ENCODE results near the gene MCHR1. TPM values are rescaled to one million over a fixed set of nuclear protein-coding genes. Genes with fewer than 3 reads are reported as not detected.

The MCHR1 gene
- total RNA-seq, 4 donors from 2014 or later = 0.27 TPM; not detected in 3

DNA sequence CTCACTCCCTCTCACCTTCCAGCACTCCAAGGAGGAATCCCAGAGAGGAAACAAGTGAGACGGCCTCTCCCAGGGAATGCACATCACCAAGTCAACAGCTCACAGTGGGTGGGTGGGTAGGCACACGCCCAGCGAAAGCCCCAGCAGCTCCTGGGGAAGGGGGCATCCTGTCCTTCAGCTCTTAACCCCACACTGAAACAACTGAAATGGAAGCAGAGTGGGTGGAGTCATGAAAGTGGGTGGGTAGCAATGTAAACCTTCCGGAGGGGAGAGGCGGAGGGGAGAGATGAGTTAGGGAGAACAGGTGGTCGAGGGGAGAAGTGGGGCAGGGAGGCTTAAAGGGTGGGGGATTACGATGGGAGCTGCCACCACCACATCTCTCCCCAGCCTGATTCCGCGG is 5.4 kb downstream of the MCHR1 start:
- no peak for TF ChIP-seq EP300 (IDR thresholded peaks at IDR 0.05; ENCODE audit: low read depth)
- TF ChIP-seq POLR2A (IDR thresholded peaks at IDR 0.05) = no peak
- TF ChIP-seq POLR2AphosphoS5 (IDR thresholded peaks at IDR 0.05) = no peak
- in situ Hi-C loops (cut with MboI; ENCODE audit: low pct_ligation_motif_present in 1 of 4, low pct_unique_long_range_greater_than_20kb in 1 of 4, low sequenced_read_pairs in 3 of 4) (loop anchor here in 1 of 4 donors (5.0 kb wide), 1 partner anchor 78 kb away; no protein-coding TSS in a partner anchor), intact Hi-C loops (cut with DNase I; ENCODE audit: low total_unique reads) (loop anchor here (5.0 kb wide), 1 partner anchor 78 kb away; no protein-coding TSS in a partner anchor)
- H3K9me3 ChIP-seq = no peaks in the 10 kb centered on the region
- no peak overlapping the region for H3K27ac ChIP-seq
- no peaks in the 10 kb centered on the region for H3K36me3 ChIP-seq
- peaks cover 0 to 12% (median 6%) of the 10 kb centered on the region in 4 donors for H3K4me1 ChIP-seq
- no peak for DNase-seq
- 74 to 100% methylated on average over 1 to 9 of the region's 9 CpGs for WGBS, 2 donors (ENCODE audit: low coverage in 1 of 2)
- peaks cover 8% of the 10 kb centered on the region for H3K27me3 ChIP-seq
- no peak overlapping the region for H3K4me3 ChIP-seq

DNA sequence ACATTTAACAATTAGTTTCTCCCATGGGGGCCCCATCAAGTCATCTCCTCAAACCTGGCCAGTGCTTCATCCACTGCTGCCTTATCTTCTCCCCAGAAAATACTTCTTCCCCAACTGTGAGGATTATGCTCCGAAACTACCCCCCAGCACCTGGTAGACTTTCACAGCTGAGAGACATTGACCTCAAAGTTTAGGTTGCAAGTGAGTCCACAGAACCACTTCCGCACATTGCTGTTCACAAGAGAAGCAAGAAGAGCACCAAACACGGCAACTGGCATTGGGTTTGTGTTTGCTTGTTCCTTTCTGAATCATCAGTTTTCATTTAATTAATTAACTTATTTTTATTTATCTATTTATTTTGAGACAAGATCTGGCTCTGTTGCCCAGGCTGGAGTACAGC is 6.1 kb downstream of the MCHR1 start:
- Histone ChIP-seq H3K27me3 (peaks cover 1% of the 10 kb centered on the region), H3K9me3 (no peaks in the 10 kb centered on the region), H3K27ac (no peak overlapping the region), H3K4me3 (no peak overlapping the region), H3K36me3 (no peaks in the 10 kb centered on the region), H3K4me1 (peaks cover 0 to 9% (median 4%) of the 10 kb centered on the region in 4 donors)
- 90% methylated on average over 3 of the region's 3 CpGs; no CpG with 5 or more reads in 1 of the 2 donors for WGBS, 2 donors (ENCODE audit: low coverage in 1 of 2)
- no peak for DNase-seq
- TF ChIP-seq, protein P1, sequence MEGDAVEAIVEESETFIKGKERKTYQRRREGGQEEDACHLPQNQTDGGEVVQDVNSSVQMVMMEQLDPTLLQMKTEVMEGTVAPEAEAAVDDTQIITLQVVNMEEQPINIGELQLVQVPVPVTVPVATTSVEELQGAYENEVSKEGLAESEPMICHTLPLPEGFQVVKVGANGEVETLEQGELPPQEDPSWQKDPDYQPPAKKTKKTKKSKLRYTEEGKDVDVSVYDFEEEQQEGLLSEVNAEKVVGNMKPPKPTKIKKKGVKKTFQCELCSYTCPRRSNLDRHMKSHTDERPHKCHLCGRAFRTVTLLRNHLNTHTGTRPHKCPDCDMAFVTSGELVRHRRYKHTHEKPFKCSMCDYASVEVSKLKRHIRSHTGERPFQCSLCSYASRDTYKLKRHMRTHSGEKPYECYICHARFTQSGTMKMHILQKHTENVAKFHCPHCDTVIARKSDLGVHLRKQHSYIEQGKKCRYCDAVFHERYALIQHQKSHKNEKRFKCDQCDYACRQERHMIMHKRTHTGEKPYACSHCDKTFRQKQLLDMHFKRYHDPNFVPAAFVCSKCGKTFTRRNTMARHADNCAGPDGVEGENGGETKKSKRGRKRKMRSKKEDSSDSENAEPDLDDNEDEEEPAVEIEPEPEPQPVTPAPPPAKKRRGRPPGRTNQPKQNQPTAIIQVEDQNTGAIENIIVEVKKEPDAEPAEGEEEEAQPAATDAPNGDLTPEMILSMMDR (IDR thresholded peaks at IDR 0.05) = no peak
- no peak for TF ChIP-seq POLR2A (IDR thresholded peaks at IDR 0.05)
- no peak for TF ChIP-seq EP300 (IDR thresholded peaks at IDR 0.05; ENCODE audit: low read depth)
- no peak for TF ChIP-seq POLR2AphosphoS5 (IDR thresholded peaks at IDR 0.05)
- intact Hi-C loops (cut with DNase I; ENCODE audit: low total_unique reads) = no loop called here
- in situ Hi-C loops (cut with MboI; ENCODE audit: low pct_ligation_motif_present in 1 of 4, low pct_unique_long_range_greater_than_20kb in 1 of 4, low sequenced_read_pairs in 3 of 4) = no loop called here

DNA sequence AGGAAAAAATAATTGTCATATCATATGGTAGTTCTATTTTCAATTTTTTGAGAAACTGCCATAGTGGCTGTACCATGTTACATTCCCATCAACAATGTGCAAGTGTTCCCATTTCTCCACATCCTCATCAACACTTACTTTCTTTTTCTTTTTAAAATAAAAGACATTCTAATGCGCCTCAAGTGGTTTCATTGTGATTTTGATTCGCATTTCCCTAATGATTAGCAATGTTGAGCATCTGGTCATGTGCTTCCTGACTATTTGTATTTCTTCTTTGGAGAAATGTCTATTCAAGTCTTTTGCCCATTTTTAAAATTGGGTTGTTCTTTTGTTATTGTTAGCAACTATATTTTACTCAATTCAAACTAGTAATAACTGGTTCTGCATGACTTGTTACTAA is 8.4 kb downstream of the MCHR1 start:
- in situ Hi-C loops (cut with MboI; ENCODE audit: low pct_ligation_motif_present in 1 of 4, low pct_unique_long_range_greater_than_20kb in 1 of 4, low sequenced_read_pairs in 3 of 4) = no loop called here
- no peak overlapping the region for H3K27ac ChIP-seq
- 84 to 91% methylated on average over 2 of the region's 2 CpGs for WGBS, 2 donors (ENCODE audit: low coverage in 1 of 2)

DNA sequence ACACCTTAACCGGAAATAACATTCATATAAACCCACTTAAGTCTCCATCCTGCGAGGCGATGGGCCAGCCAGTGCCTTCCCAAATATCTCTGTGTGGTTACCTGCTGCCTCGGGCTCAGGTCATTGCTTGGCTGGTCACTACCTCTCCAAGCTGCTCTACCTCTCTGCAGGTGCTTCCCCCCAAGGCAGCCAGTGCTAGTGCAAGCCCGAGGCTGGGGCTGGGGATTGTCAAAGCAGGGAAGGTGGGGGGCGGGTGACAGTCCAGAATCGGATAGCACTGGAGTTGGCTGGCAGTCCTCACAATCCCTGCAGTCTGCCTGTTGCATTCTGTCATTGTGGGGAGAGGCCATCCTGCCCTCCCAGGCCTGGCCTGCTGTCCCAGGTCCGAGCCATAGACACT is 11.1 kb downstream of the MCHR1 start:
- Histone ChIP-seq H3K4me1 (peaks cover 0 to 12% (median 3%) of the 10 kb centered on the region in 4 donors), H3K27me3 (no peaks in the 10 kb centered on the region), H3K27ac (no peak overlapping the region), H3K4me3 (no peak overlapping the region), H3K36me3 (no peaks in the 10 kb centered on the region), H3K9me3 (no peaks in the 10 kb centered on the region)
- DNase-seq = no peak
- in situ Hi-C loops (cut with MboI; ENCODE audit: low pct_ligation_motif_present in 1 of 4, low pct_unique_long_range_greater_than_20kb in 1 of 4, low sequenced_read_pairs in 3 of 4) = no loop called here
- TF ChIP-seq, protein P1 (IDR thresholded peaks at IDR 0.05) = no peak
- TF ChIP-seq EP300 (IDR thresholded peaks at IDR 0.05; ENCODE audit: low read depth) (no peak), POLR2A (IDR thresholded peaks at IDR 0.05) (no peak), POLR2AphosphoS5 (IDR thresholded peaks at IDR 0.05) (no peak)
- intact Hi-C loops (cut with DNase I; ENCODE audit: low total_unique reads) = no loop called here
- WGBS, 2 donors (ENCODE audit: low coverage in 1 of 2) = 73% methylated on average over 8 of the region's 8 CpGs; no CpG with 5 or more reads in 1 of the 2 donors

More for the DNA sequence above, 8.4 kb downstream of the MCHR1 start:
- no peak overlapping the region for H3K4me3 ChIP-seq
- H3K9me3 ChIP-seq = no peaks in the 10 kb centered on the region
- H3K27me3 ChIP-seq = no peaks in the 10 kb centered on the region
- TF ChIP-seq EP300 (IDR thresholded peaks at IDR 0.05; ENCODE audit: low read depth) = no peak
- no peak for TF ChIP-seq POLR2A (IDR thresholded peaks at IDR 0.05)
- TF ChIP-seq, protein P1 (IDR thresholded peaks at IDR 0.05) = no peak
- TF ChIP-seq POLR2AphosphoS5 (IDR thresholded peaks at IDR 0.05) = no peak
- H3K36me3 ChIP-seq = no peaks in the 10 kb centered on the region
- intact Hi-C loops (cut with DNase I; ENCODE audit: low total_unique reads) = no loop called here
- DNase-seq = no peak
- H3K4me1 ChIP-seq = peaks cover 0 to 7% (median 3%) of the 10 kb centered on the region in 4 donors

DNA sequence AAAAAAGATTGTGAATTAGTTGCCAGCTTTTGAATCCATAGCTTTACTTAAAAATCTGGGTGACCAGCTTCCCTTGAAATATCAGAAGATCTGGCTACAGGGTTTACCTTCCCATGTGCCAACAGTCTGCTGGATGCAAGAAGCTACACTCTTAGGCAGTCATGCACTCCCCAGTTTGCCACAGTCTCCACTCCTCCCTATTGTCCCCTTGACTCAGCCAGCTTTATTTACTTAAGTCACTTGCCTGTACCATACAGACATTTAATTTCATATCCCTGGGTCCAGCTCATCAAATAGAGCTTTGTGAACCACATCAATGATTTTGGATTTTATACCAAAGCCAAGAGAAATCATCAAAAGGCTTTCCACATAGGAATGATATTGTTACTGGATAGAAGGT is 12.2 kb downstream of the MCHR1 start:
- intact Hi-C loops (cut with DNase I; ENCODE audit: low total_unique reads) (no loop called here), in situ Hi-C loops (cut with MboI; ENCODE audit: low pct_ligation_motif_present in 1 of 4, low pct_unique_long_range_greater_than_20kb in 1 of 4, low sequenced_read_pairs in 3 of 4) (no loop called here)
- H3K36me3 ChIP-seq = no peaks in the 10 kb centered on the region
- H3K27me3 ChIP-seq = no peaks in the 10 kb centered on the region
- no peak overlapping the region for H3K27ac ChIP-seq
- no peak for DNase-seq
- H3K4me1 ChIP-seq = peaks cover 0 to 12% (median 3%) of the 10 kb centered on the region in 4 donors
- H3K9me3 ChIP-seq = no peaks in the 10 kb centered on the region
- no peak overlapping the region for H3K4me3 ChIP-seq
- TF ChIP-seq POLR2AphosphoS5 (IDR thresholded peaks at IDR 0.05) = no peak
- no peak for TF ChIP-seq POLR2A (IDR thresholded peaks at IDR 0.05)
- TF ChIP-seq, protein P1 (IDR thresholded peaks at IDR 0.05) = no peak
- TF ChIP-seq EP300 (IDR thresholded peaks at IDR 0.05; ENCODE audit: low read depth) = no peak
